GM10266 (cell line): ENCODE measurements around the gene YEATS4.

ENCODE experiments used
- DNase-seq: peaks from one replicate; pipeline ENCODE4 v3.0.0; 2012; ENCODE audit errors: extremely low spot score
- CTCF ChIP-seq: IDR thresholded peaks from 2 replicates; pipeline ENCODE4 v1.5.1; 2012; ENCODE audit warnings: mild to moderate bottlenecking, low read depth; ENCODE audit not compliant: control insufficient read depth, insufficient read depth; ENCODE audit errors: missing control alignments

Gene YEATS4

GRCh38 chr12:69423037-69423905 lies 63.7 kb downstream of the YEATS4 start:
- no peak for TF ChIP-seq CTCF
- no peak for DNase-seq

GRCh38 chr12:69425417-69425816 lies 65.9 kb downstream of the YEATS4 start:
- no peak for DNase-seq

DNA sequence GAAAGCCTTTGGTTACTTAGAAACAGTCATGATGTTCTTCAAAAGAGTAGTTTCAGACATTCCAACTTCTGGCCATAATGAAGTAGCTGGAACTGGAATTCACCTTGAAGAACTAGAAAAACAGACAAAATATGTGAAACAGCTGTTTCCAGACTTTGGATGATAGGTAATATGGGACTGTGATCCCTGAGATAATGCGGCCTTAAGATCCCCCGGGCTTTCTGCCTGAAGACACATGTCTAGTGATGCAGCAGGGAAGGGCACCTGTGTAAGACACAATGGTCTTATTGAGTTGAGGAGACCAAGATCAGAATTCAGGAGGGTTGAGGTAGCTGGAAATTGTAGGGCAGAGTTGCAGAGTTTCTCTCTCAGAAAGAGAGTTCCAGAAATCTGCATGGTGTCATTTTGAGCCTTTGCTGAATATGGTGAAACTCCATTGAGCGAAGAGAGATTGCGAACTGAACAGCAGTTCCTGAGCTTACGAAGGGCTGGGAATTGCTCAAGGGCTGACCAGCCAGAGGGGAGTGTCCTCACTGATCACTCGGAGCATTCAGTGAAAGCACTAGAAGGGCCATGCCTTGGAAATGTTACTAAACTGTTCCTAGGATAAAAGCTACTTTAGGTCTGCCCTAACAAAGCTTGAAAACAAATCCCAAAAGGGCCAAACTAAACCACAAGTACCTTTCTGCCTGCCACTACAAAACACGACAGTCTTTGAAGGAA lies 69.0 kb downstream of the YEATS4 start:
- TF ChIP-seq CTCF: no peak
- no peak for DNase-seq

More at GRCh38 chr12:69425417-69425816, 65.9 kb downstream of the YEATS4 start:
- no peak for TF ChIP-seq CTCF

- DNase-seq: no peak
- no peak for TF ChIP-seq CTCF
Measured at GRCh38 chr12:69430942-69431590, 71.5 kb downstream of the YEATS4 start.

DNA sequence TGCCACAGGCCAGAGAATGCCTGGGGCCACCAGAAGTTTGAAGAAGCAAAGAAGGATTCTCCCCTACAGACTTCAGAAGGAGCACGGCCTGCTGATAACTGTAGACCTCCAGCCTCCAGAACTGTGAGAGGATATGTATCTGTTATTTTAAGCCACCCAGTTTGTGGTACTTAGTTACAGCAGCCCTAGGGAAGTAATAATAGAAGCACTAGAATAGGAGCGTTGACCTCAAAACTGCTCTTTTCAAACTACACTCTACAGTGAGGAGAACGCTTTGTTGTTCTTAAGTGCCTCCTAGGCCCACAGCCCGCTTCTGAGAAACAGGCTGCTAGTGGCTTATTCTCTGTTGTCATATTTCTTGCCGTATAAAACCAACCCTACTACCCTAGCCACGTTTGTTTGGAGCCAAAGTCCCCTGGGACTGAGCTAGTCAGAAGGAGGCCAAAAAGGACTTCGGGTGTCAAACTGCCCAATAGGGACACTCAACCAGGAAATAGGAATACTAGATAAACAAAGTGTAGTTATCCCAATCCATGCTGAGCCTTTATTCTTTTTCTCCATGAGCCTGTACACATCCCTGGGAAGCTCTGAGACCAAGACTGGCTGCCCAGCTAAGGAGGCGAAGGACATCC lies 72.2 kb downstream of the YEATS4 start:
- no peak for TF ChIP-seq CTCF
- no peak for DNase-seq

GRCh38 chr12:69433653-69434052 lies 74.1 kb downstream of the YEATS4 start:
- no peak for TF ChIP-seq CTCF

More at GRCh38 chr12:69433653-69434052, 74.1 kb downstream of the YEATS4 start:
- DNase-seq: no peak
